Esophagus muscularis mucosa (tissue), 4 donors: Measurements from ENCODE around the gene HAO1. TPM values are rescaled to one million over a fixed set of nuclear protein-coding genes. Genes with fewer than 3 reads are reported as not detected.

Source experiments
- DNase-seq: peaks from one replicate; pipeline ENCODE4 v3.0.0-alpha.2; 2017; ENCODE audit errors: extremely low spot score
- H3K27ac ChIP-seq, 4 donors: fragments of 200-600 bp; sonication (generic); replicated peaks in 1 of 4; 1 replicate in 3 of 4; 2 replicates in 1 of 4; pipeline ENCODE4 v1.5.1; 2016 to 2019; ENCODE audit warnings: mild to moderate bottlenecking in 1 of 4
- H3K27me3 ChIP-seq, 4 donors: fragments of 200-600 bp; sonication (generic); one replicate each; pipeline versions ENCODE4 v1.5.1 to v1.6.0; 2016 to 2019
- H3K36me3 ChIP-seq, 4 donors: fragments of 200-600 bp; sonication (generic); one replicate each; pipeline ENCODE4 v1.5.1; 2016 to 2019
- H3K4me1 ChIP-seq, 4 donors: fragments of 200-600 bp; sonication (generic); one replicate each; pipeline ENCODE4 v1.5.1; 2016 to 2019
- H3K4me3 ChIP-seq, 4 donors: fragments of 200-600 bp; sonication (generic); 1 replicate in 2 of 4; 2 replicates in 2 of 4; pipeline ENCODE4 v1.5.1; 2016 to 2019; ENCODE audit warnings: mild to moderate bottlenecking in 4 of 4, moderate library complexity in 1 of 4
- H3K9me3 ChIP-seq, 4 donors: fragments of 200-600 bp; sonication (generic); 1 replicate in 3 of 4; 2 replicates in 1 of 4; pipeline ENCODE4 v1.5.1; 2016 to 2019
- CTCF ChIP-seq, 3 experiments: fragments of 200-600 bp in 2 of 3; fragments of 450-650 bp in 1 of 3; sonication (generic) in 2 of 3; IDR thresholded peaks; one replicate each; pipeline ENCODE4 v1.5.1; 2017 to 2019; ENCODE audit warnings: antibody characterized with exemption in 3 of 3, mild to moderate bottlenecking in 2 of 3, moderate library complexity in 1 of 3
- EP300 ChIP-seq: sonication (generic); formaldehyde crosslinking; IDR thresholded peaks from one replicate; pipeline ENCODE4 v1.6.1; 2017; ENCODE audit warnings: antibody characterized with exemption
- POLR2A ChIP-seq: fragments of 450-650 bp; IDR thresholded peaks from one replicate; pipeline ENCODE4 v1.6.1; 2017; ENCODE audit warnings: antibody characterized with exemption, moderate library complexity, mild to moderate bottlenecking, low read depth
- POLR2AphosphoS5 ChIP-seq, 2 donors: sonication (generic); formaldehyde crosslinking; IDR thresholded peaks; one replicate each; pipeline ENCODE4 v1.6.1; 2017; ENCODE audit warnings: antibody characterized with exemption in 2 of 2
- WGBS: methylation state at CpG from one replicate; pipeline ENCODE4 v1.1.5; 2018; 5-methylcytosine and 5-hydroxymethylcytosine counted together
- intact Hi-C: fragments of 100-400 bp; cut with DNase I; formaldehyde crosslinking; loops from one replicate; pipeline ENCODE4 v1.15.1; 2023
- total RNA-seq, 4 donors: library from RNA; depleted of rRNA; stranded (reverse); fragments of >200 nt; gene quantifications; one replicate each; pipeline versions ENCODE4 v1.1.0 to v1.2.1, GENCODE V29; 2016

HAO1 gene
- total RNA-seq, 4 donors from 2014 or later: not detected

- H3K36me3 ChIP-seq: no peaks in the 10 kb centered on the region
- peaks cover 3 to 14% (median 13%) of the 10 kb centered on the region in 4 donors for H3K4me1 ChIP-seq
- H3K27ac ChIP-seq: no peak overlapping the region
- 69% methylated on average over 4 of the region's 4 CpGs for WGBS
- no peaks in the 10 kb centered on the region for H3K27me3 ChIP-seq
- DNase-seq: no peak
- intact Hi-C loops: no loop called here
- TF ChIP-seq POLR2A (no peak), POLR2AphosphoS5 (IDR thresholded peaks at IDR 0.05) (no peak), EP300 (no peak), CTCF (IDR thresholded peaks at IDR 0.05) (no peak)
- no peaks in the 10 kb centered on the region for H3K9me3 ChIP-seq
- H3K4me3 ChIP-seq: no peak overlapping the region
These were observed 31.4 kb downstream of the HAO1 start for GRCh38 chr20:7908905-7909304.

GRCh38 chr20:7903429-7903828 lies 36.8 kb downstream of the HAO1 start:
- WGBS: 43% methylated on average over 1 of the region's 1 CpG
- no peak for TF ChIP-seq POLR2A
- TF ChIP-seq POLR2AphosphoS5 (IDR thresholded peaks at IDR 0.05): no peak
- no peak for TF ChIP-seq CTCF (IDR thresholded peaks at IDR 0.05)
- no peak for TF ChIP-seq EP300

GRCh38 chr20:7902879-7903278 lies 37.4 kb downstream of the HAO1 start:
- intact Hi-C loops: no loop called here
- Histone ChIP-seq H3K36me3 (no peaks in the 10 kb centered on the region), H3K4me3 (no peak overlapping the region), H3K4me1 (no peaks in the 10 kb centered on the region), H3K9me3 (no peaks in the 10 kb centered on the region), H3K27ac (no peak overlapping the region), H3K27me3 (no peaks in the 10 kb centered on the region)
- TF ChIP-seq EP300: no peak
- no peak for TF ChIP-seq CTCF (IDR thresholded peaks at IDR 0.05)
- no peak for TF ChIP-seq POLR2AphosphoS5 (IDR thresholded peaks at IDR 0.05)
- TF ChIP-seq POLR2A: no peak
- WGBS: 82% methylated on average over 2 of the region's 2 CpGs
- DNase-seq: no peak

More at GRCh38 chr20:7903429-7903828, 36.8 kb downstream of the HAO1 start:
- Histone ChIP-seq H3K9me3 (no peaks in the 10 kb centered on the region), H3K36me3 (no peaks in the 10 kb centered on the region), H3K4me1 (no peaks in the 10 kb centered on the region), H3K4me3 (no peak overlapping the region), H3K27ac (no peak overlapping the region), H3K27me3 (no peaks in the 10 kb centered on the region)
- intact Hi-C loops: no loop called here
- DNase-seq: no peak

- Histone ChIP-seq H3K27ac (no peak overlapping the region), H3K27me3 (no peaks in the 10 kb centered on the region), H3K9me3 (no peaks in the 10 kb centered on the region), H3K4me3 (no peak overlapping the region), H3K36me3 (no peaks in the 10 kb centered on the region), H3K4me1 (no peaks in the 10 kb centered on the region)
- 97% methylated on average over 2 of the region's 2 CpGs for WGBS
- intact Hi-C loops: no loop called here
- no peak for TF ChIP-seq EP300
- TF ChIP-seq CTCF (IDR thresholded peaks at IDR 0.05): no peak
- TF ChIP-seq POLR2A: no peak
- no peak for TF ChIP-seq POLR2AphosphoS5 (IDR thresholded peaks at IDR 0.05)
- no peak for DNase-seq
These were observed 42.4 kb downstream of the HAO1 start for GRCh38 chr20:7897781-7898364.
